GM18517 (cell line): ENCODE measurements around the gene MACROD2.

ENCODE experiments used
- ATAC-seq: cut with Tn5 transposase; IDR thresholded peaks from one replicate; pipeline ENCODE4 v1.9.1; 2021; ENCODE audit warnings: mild to moderate bottlenecking, moderate library complexity; ENCODE audit not compliant: unreplicated experiment

MACROD2 gene

GRCh38 chr20:14885661-14886060 lies 890.3 kb downstream of the MACROD2 start:
- no peak for ATAC-seq

GRCh38 chr20:14888134-14888533 lies 892.8 kb downstream of the MACROD2 start:
- ATAC-seq: no peak

DNA sequence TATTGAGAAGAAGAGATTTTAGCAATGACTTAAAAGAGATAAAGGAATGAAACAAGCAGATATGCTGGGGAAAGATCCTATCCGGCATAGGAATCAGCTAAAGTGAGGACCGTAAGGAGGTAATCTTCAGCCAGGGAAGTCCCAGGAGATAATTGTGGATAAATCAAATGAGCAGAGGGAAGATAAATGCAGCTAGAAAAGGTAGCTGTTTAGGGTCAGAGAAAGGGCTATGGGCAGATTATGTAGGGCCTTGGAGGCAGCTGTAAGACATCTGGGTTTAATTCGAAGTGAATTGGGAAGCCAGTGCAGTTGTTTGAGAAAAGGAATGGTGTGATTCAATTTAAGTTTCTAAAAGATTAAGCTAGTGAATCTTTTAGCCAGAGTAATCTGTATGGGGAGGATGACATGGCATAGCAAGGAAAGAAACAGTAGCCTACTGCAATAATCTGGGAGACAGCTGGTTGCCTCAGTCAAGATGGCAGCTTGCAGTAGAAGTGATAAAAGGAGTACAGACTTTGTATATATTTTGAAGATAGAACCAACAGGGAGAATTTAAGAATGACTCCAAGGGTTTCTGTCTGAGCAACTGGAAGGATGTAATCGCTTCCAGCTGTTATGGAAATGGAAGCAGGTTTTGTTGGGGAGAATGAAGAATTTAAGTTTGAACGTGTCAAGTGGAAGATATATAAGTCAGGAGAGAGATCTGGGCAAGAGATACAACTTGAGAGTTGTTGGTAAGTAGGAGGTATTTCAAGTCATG lies 894.4 kb downstream of the MACROD2 start:
- ATAC-seq: no peak

DNA sequence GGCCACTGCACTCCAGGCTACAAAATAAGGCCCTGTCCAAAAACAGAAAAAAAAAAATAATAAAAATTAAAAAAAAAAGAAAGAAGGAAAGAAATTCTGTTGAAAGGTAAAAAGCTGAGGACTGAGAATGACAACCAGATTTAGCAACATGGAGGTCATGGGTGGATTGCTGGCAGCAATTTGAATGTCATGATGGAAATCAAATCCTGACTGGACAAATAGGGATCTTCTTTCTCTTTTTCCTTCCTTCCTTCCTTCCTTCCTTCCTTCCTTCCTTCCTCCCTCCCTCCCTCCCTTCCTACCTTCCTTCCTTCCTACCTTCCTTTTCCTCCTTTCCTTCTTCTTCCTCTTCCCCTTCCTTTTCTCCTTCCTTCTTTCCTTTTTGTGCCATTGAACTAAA lies 895.4 kb downstream of the MACROD2 start:
- ATAC-seq: no peak

- no peak for ATAC-seq
Measured at GRCh38 chr20:14892782-14893181, 897.5 kb downstream of the MACROD2 start.

- no peak for ATAC-seq
Measured at GRCh38 chr20:14896569-14896968, 901.3 kb downstream of the MACROD2 start.

DNA sequence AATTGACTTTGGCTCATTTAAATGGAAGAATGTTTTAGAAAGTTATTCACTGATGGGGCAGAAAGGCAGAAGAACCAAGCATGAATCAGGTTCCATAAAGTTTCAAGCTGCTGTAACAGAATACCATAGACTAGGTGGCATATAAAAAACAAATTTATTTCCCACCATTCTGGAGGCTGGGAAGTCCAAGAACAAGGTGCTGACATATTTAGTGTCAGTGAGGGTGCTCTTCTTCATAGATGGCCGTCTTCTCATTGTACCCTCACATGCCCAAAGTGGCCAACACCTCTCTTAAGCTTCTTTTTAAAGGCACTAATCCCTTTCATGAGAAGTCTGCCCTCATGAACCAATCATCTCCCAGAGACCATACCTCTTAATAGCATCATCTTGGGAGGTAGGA lies 902.3 kb downstream of the MACROD2 start:
- ATAC-seq: no peak

DNA sequence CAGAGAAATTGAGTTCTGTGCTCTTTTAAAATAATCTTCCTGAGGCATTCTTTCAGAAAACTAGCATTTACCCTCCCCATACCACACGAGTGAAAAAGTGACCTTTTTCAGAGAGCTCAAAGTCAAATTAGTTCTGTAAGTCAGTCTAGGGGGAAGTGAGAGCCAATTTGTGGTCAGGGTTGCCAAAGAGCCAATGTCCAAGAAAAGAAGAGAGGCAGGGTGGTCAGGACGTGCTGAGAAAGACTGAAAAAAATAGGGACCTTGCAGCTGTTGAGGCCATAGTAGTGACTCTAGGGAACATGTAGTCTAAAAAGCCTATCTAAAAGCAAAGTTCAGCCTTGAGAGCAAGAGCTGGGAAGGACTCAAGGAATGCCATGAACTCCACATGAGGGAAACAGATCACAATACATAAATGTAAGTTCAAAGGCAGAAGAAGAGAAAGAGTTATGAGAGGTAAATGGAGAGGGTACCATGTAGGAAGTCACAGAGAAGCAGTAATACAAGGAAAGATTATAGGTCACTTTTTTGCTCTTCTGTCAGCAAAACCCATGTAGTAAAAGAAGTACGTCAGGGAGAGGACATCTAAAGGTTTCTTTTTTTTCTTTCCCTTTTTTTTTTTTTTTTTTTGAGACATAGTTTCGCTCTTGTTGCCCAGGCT lies 907.2 kb downstream of the MACROD2 start:
- ATAC-seq: peak; percentile 98

DNA sequence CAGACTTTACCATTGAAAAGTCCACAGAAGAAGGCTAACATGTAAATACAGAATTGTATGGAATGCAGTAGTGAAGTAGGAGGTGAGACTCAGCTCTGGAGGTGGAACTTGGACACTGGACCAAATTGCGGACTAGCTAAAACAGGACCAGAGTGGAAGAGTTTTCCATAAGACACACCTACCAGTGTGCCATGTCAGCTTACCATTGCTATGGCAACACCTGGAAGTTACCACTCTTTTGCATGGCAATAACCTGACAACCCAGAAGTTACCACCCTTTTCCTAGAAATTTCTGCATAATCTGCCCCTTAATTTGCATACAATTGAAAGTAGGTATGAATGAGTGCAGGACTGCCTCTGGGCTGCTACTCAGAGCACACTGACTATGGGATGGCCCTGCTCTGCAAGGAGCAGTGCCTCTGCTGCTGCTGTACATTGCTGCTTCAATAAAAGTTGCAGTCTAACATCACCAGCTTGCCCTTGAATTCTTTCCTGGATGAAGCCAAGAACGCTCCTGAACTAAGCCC lies 911.7 kb downstream of the MACROD2 start:
- no peak for ATAC-seq

- ATAC-seq: no peak
Measured at GRCh38 chr20:14910126-14910525, 914.8 kb downstream of the MACROD2 start.

DNA sequence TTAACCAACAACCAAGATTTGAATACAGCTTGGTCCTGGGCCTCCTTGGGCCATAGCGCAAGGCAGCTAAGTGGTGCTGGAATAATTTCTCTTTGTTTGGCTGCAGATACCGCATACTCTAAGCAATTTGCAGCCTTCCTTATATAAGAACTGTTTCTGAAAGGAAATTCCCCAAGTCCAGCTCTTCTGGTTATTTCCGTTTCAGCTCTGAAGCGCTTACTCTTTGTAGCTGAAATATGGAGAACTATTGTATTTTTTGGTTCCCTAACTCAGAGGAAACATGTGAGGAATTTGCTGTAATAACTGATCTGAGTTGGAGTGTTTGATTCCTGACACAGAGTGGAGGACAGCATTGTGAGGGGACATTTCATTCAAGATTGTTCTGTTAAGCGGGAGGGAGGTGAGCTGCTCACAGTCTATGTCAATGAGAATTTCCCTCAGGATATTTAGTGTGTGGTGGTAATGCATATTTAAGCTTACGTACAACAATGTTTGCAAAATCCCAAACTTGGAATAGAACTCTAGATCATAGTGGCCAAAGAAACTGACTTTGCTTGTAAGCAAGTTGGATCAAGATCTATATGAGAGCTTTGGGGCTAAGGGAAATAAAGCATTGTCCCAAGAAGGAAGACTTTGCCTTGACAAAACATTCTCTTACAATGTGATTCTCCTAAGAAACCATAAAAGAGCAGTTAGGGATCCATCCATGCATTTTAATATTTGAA lies 918.7 kb downstream of the MACROD2 start:
- no peak for ATAC-seq

- no peak for ATAC-seq
Measured at GRCh38 chr20:14914633-14915032, 919.3 kb downstream of the MACROD2 start.

DNA sequence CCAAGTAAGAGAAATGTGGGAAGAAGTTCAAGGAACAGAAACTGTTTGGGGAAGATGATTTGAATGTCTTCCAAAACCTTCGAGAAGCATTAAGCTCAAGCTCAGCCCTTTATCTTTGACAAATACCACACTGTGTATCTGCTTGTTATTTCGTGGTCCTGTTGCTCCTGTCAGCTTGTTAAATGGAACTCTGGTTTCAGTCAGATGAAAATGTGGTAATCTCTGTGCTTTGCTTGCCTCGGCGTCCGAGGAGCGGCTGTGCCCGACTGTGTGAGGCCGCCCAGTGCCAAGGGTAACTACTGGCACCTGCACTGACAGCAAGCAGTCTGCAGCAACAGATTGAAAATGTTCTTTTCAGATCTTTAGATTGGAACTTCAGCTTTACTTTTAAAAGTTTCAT lies 920.0 kb downstream of the MACROD2 start:
- ATAC-seq: no peak

- ATAC-seq: no peak
Measured at GRCh38 chr20:14916360-14916920, 921.1 kb downstream of the MACROD2 start.

GRCh38 chr20:14918281-14918680 lies 923.0 kb downstream of the MACROD2 start:
- ATAC-seq: no peak

DNA sequence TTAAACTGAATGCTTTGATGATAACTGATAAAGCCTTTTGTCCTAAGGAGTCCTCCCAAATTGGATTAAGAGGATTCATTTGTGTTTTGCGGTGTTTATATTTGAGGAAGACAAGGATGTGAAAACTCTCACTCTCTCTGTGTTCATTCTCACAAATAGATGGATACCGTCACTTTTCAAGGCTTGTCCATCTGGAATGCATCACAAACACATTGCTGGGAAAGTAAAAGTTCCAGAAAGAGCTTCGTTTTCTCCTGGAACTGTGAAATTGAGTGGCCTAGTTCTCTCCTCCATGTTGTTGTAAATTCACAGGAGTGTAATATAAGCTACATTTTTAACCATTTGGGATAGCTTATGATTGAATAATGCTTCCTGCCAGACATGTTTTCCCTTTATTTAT lies 923.7 kb downstream of the MACROD2 start:
- no peak for ATAC-seq

GRCh38 chr20:14919501-14920081 lies 924.3 kb downstream of the MACROD2 start:
- no peak for ATAC-seq

- ATAC-seq: no peak
Measured at GRCh38 chr20:14921513-14921912, 926.2 kb downstream of the MACROD2 start.

GRCh38 chr20:14922503-14923267 lies 927.4 kb downstream of the MACROD2 start:
- no peak for ATAC-seq

- ATAC-seq: no peak
Measured at GRCh38 chr20:14924433-14924832, 929.1 kb downstream of the MACROD2 start.
